HG02852 (cell line): ENCODE measurements around the gene ARL15.

ENCODE experiments used
- ATAC-seq: cut with Tn5 transposase; IDR thresholded peaks from one replicate; pipeline ENCODE4 v1.9.1; 2021; ENCODE audit warnings: mild to moderate bottlenecking, moderate library complexity; ENCODE audit not compliant: unreplicated experiment

Gene ARL15

DNA sequence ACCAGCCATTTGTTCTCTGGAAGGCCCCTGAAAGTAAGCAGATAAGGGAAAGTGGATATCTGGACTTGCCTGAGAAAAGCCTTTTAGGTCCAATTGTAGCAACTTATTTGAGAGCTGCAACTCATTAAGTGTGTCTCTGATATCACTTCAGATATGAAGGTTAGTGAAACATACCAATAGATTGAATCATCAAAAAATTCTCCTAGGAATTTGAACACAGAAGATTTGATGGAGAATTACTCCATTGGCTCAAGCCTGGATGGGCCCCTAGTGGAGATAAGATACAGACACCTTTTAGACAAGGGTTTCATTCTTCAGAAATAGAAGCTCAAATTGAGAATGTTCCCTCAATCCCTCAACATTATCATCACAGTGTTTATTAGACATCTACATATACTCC, 393.3 kb downstream of the ARL15 start:
- ATAC-seq, result no peak

DNA sequence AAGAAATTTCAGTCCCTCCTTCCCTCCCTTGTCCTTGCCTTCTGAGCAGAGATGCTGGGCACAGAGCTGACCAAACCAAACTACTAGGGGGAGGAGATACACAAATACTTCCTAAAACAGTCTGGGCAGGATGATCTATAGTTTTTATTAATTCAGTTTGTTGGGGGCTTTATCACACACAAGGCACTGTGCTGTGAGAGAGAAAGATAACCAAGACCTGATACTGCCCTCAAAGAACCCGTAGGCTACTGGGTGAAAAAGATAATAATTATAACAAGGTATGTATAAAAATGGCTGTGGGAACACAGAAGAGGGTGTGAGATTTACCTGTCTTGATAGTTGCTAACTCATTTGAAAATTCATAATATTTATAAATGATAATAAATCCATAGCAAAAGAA, 395.3 kb downstream of the ARL15 start:
- ATAC-seq, result no peak

DNA sequence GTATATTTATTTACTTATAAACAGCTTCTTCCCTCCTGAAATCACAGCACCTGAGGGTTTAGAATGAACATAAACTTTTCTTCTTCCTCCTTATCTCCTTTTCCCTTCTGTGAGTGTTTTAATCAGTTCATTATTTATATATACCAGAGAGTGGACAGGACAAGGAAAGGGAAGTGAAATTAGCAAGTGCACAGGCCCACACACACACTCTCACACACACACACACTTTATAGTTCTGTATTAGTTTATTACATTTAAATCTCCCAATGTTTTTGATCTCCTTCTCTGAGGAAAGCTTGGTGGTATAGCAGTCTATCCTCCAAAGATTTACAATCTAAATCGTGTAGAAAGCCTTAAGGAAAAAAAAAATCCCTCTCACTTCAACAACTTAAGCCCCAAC, 396.4 kb downstream of the ARL15 start:
- ATAC-seq, result no peak

DNA sequence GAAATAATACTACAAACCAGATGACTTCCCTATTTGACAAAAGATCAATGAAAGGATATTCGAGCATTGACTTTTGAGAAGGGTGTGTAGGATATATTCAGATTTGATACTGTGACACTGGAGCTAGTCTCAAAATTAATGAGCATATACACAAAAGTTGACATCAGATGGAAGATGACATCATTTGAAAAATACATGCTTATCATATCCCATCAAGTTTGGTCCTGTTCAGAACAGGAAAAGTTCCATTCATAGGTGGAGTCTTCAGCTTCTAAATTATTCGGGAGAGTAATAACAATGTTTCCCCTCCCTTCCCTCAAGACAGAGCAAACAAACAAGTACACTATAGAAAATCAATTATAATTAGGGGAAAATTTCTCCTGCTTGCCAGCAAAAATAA, 401.6 kb downstream of the ARL15 start:
- no peak for ATAC-seq

DNA sequence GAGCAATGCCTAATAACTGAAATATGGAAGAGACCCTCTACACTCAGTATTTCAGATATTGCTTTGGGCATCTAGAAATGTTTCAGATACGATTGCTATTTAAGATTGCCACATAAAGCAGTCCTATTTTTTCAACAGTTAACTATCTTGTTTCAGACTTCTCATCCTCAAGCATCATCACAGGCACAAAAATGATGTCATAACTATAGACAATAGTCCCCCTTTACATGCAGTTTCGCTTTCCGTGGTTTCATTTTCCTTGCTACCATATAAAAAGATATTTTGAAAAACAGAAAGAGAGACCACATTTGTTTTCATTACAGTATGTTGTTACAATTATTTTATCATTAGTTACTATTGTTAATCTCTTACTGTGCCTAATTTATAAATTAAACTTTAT, 402.5 kb downstream of the ARL15 start:
- ATAC-seq, result no peak

DNA sequence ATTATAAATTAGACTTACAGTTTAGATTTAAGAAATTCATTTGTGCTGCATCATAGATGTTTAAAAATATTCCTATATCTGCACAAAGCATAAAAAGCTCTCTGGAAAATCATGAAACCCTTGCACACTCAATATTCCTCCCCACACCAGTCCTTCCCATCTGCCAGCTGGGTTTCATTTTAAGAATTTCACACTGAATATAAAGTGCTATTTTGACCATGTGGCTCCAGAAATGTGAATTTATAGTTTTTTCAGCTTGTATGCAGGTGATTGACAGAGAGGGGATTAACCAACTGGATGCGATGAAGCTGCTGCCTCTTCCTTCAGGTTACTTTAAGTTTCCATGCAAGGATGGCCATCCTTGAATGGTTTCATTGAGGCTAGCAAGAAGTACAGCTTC, 403.6 kb downstream of the ARL15 start:
- ATAC-seq, result no peak

DNA sequence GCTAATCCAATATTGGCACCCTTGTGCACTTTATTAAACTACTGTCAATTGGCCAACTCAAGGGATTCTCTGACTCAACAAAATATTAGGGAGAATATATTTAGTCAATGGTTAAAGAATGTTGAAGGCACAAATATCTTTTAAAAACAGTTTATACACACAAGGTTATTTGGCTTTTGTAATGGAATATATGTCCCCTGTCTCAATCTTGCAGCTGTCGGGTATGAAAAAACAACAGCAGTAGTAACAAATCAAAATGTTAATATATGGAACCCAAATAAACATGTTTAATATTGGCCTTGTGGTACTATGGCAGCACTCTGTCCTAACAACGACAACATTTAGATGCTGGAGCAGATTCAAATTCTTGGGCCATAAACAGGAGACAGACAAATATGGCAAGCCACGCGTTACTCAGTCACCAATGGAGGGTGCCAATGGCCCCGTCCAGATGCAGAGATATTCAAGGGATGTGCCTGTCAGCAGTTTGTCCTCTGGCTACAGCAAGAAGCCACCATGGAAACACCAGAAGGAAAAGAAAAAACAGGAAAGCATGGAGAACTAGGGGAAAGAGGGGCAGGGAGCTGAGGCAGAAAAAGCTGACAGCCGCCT, 408.0 kb downstream of the ARL15 start:
- no peak for ATAC-seq

DNA sequence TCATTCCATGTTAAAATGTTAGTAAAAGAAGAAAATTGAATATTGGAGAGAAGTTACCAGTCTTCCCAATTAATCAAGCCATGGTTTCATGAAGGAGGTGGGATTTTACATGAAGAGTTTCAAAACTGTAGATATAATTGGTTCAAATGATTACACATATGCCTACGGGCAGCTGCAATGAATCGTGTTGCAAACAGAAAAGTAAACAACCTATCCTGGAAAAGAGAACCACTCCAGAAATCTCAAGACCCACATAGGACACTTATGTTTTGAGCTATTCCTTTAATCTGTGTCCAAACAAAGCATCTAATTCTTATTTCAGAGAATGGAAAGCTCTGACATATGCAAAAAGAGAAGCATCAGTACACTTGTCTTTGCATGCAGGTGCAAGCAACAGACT, 409.7 kb downstream of the ARL15 start:
- ATAC-seq, result no peak

DNA sequence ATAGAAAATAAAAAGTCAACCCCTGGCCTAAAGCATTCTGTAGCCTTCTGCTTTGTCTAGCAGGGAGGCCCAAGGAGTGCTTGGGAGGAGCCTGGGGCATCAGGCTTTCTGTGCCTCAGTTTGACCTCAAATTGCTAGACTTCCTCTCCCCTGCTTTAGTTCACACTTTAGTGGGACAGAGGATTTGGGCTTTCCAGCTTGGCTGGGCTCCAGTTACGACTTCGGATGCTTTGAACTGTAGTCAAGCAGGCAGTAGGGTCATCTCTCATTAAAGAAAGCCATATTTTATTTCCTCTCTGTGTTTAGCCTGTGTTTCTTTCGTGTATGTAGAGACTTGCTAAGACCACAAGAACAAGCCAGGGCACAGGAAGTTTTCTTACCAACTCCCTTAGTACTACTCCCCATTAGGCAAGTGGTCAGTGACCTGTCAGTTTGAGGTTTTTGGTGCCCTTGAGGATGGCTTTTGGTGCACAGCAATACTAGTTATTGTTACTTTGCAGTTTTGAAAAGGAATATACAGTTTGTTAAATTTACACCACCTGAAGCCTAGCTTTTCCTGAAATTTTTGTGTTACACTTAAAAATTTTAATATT, 415.2 kb downstream of the ARL15 start:
- ATAC-seq, result no peak

DNA sequence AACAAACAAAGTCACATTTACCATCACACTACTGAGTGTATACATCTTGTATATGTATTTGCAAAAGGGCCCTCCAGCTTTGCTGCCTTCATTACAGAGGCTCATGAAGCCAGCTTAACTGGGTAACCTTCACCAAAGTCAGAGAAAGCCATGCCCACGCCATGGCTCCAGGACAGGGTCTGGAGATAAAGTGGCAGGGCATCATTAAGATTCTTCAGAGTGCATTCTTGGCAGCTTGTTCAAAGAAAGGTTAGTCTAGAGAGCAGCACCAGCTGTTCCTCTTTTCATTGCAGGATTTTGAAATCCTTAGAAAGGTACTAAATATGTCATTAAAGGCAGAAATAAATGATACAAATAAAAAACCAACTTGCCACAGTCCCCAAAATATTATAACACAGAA, 416.7 kb downstream of the ARL15 start:
- ATAC-seq, result no peak

DNA sequence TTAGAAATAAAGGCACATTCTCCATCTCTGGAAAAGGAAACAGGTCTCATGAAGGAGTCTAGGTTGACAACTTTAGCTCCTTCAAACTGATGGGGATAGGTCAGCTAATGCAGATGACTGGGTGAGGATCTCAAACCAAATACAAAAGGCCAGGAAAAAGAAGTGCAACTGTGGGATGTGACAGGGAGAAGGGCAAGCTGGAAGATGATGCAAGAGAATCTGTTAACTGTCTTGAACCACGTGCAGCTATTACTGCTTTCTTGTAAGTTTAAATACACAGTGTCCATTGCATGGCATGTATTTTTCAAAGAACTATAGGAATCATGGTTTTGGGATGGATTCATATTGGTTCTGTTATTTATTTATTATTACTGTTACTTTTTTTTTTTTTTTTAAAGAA, 418.1 kb downstream of the ARL15 start:
- no peak for ATAC-seq

DNA sequence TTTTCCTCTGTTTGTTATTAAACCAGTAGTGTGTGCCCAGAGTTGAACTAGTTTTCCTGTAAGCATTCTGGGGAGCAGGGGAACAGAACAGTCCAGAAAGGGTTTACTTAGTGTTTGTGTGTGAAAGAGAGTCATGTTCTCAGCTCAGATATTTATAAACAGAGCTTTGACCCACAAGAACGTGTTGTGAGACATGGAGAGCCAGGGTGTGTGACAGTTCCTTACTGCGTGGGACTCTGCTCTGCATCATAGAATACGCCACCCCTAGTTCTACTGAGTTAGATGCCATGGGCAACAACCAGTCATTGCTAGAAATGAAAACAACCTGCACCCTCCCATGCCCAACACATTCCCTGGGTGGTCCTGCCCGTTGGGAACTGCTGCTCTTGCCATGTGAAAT, 419.2 kb downstream of the ARL15 start:
- ATAC-seq, result no peak

DNA sequence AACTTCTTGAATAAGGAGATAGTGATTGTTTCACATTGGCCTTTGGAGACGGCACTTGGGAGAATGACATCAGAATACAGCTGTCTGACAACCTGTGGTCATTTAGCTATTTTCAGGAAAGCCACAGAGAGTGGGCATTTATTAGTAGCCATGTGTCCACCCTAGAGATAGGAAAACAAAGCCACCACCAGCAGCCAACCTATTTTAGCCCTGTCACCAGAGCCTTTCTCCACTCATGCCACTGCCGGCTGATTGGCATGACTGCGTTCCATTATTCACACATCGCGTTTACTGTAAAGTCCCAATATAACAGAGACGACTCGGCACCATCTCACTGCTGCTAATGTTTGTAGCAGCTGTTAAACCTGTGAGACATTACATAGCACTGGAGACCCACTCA, 419.9 kb downstream of the ARL15 start:
- no peak for ATAC-seq

DNA sequence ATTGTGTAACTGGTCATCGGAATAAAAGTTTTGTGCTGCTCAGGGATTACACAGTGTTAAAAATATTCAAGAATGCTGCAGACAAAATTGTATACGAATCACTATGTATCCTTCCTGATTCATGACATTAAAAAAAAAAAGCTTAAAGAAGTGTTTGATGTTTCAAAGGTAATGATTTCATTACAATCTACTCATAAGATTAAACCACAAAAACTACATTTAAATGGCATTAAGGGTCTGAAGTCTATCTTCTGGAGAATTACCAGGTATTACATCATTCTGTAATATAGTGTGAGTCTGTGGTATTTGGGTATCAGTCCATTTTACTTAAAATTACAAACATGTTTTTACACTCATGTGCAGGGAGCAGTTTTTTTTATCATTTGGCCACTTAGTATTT, 425.5 kb downstream of the ARL15 start:
- no peak for ATAC-seq

DNA sequence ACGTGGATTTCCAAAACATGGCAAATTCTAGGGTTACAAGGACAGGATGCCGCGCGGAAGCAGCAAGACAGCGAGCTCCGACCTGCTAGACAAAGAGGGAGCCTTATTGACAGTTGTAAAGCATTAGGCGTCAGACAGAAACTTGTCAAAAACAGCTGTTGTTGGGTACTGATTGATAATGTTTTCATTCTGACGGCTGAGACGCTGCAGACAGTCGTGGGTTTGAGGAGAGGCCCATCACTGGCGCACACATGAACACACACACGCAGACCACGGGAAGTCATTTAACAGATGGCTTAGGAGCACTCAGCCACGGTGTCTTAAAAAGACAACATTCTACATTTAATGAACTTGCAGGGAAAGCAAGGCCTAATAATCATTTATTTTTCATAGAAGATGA, 426.0 kb downstream of the ARL15 start:
- no peak for ATAC-seq

DNA sequence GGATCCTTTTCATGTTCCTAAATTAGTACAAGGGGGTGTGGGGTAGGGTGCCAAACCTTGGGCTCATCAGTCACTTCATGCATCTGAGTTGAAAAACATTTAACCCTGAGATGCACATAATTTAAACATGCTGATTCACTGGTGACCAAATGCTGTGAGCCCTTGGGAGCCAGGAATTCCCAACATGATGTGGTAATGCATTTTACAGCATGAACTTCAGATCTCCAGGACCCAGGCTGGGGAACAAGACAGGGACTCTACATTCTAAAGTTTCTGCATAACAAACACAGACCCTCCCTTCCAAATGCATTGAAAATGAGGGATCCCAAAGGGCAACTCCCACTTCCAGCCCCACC, 427.7 kb downstream of the ARL15 start:
- no peak for ATAC-seq

DNA sequence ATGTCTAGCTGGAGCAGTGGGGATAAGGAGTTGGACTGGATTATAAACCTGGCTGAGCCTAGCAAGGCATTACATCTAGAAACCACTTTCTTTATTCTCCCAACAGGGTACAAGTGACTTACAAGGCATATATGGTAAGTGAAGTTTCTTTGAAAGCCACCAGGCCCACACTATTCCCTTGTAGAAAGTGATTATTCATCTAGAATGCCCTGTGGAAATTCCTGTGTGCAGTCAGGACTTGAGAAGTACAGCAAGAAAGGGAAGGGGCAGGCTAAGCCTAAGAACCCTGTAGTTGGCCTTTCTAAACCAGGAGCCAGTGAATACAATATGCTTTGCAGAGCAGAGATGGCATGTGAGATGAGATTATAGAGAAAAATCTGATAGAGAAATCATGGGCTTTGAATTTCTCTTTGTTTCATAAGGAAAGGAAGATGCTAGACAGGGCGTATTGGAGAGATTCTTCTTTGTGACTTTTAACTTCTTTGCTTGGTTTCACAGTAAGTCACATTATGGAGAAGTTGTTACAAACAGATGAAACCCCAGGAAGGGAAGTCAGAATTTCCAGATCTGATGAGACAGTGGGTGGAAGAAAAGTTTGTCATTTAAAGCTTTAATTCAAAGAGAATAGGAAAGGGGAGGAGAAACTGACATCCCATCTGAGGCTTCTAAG, 428.2 kb downstream of the ARL15 start:
- no peak for ATAC-seq

DNA sequence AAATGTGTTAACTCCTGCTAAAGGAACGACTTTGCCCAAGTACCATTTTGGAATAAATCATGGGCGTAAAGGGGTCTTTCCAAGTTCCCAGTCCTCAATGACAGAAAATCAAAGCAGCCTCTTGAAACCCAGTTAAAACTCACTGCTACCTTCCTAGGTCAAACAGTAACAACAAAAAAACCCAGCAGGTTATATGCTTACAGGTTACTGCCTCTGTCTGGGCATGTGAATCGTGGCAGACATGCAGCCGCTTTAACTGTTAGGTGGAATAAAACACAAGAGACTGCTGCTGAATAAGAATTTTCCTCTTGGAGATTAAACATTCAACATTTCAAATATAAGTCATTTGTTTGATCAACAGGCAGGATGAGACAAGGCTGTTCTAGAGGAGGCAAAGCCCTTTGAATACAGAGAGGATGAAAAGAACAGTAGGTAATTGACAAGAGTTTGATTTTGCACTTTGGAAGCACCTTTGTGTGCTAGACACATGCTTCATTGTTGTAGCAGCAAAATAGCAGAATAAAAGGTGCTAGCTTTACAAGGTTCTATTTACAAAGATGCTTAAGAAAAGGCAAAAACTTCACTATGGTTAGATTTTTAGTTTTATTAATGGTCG, 430.6 kb downstream of the ARL15 start:
- no peak for ATAC-seq

DNA sequence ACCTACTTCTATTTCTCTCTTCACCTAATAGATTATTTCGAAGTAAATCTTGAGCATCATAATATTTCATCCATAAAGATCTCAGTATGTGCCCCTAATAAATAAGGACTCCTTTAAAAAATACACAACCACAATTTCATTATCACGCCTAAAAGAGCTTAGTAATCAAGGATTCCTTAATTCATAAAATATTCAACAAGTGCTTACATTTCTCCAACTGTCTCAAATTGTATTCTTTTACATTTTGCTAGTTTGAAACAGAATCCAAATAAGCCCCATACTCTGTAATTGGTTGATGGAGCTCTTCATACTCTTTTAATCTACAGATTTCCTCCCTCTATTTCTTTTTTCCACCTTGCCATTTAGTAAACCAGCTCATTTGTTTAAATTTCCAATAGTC, 432.4 kb downstream of the ARL15 start:
- no peak for ATAC-seq

DNA sequence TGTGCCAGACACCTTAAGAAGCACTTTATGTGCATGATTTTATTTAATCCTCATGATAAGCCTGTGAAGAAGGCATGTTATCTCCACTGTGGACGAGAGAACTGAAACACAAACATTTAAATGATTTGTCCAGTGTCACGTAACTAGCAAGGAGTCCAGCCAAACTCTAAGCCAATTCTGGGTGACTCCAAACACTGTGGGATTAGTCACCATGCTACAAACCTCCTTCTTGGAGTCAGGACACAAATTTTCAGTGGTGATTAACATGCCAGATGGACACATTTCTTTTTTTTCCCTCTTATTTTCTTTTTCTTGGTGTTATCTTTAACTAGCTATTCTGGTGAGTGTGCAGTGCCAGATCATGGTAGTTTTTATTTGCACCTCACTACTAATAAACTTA, 433.1 kb downstream of the ARL15 start:
- ATAC-seq, result no peak

DNA sequence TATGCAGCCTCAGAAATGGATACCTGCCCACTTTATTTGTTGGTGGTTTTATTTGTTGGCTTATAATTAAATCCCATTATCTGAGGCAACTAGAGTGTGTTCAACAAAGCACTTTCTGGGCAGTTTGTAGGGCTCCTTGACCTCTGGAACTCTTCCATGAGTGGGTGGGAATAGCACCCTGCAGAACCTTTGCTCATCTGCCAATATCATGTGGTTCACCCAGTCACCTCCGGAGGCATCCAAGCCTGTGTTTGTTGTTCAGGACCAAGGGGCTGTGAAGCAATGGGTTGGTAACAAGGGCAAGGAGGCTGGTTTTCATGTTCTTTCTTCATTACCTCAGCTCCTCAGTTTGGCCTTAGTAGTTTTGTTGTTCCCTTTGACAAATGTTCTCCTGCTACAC, 436.0 kb downstream of the ARL15 start:
- ATAC-seq, result no peak

DNA sequence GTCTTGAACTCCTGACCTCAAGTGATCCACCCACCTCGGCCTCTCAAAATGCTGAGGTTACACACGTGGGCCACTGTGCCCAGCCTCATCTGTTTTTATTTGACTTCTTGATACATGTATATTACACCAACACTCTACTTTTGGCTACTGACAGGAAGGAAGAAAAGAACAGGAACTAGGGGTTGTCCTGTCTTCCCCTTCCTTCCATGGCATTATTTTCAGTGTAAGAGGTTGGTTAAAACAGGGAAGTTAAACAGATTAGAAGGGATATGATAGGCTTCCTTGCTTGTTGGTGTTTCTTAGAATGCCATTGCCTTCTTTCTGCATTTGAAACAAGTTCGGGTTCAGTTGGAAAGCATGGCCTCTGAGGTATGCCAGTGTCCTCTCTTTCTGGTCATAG, 437.1 kb downstream of the ARL15 start:
- no peak for ATAC-seq
